Lower lobe of right lung (tissue), 2 donors: Measurements from ENCODE around the gene LMNA. TPM values are rescaled to one million over a fixed set of nuclear protein-coding genes. Genes with fewer than 3 reads are reported as not detected.

Source experiments
- ATAC-seq, 2 donors: fragments of 200-7000 bp; cut with Tn5 transposase; one replicate each; pipeline ENCODE4 v1.9.1; 2020 to 2022; ENCODE audit warnings: mild to moderate bottlenecking in 2 of 2, moderate library complexity in 2 of 2
- DNase-seq: peaks from one replicate; pipeline ENCODE4 v3.0.0-alpha.2; 2020
- H3K27ac ChIP-seq: fragments of 200-600 bp; one replicate; pipeline ENCODE4 v1.8.0; 2022
- H3K27me3 ChIP-seq: fragments of 200-600 bp; one replicate; pipeline ENCODE4 v1.8.0; 2022; ENCODE audit warnings: low read depth
- H3K36me3 ChIP-seq: fragments of 200-600 bp; one replicate; pipeline ENCODE4 v1.8.0; 2022; ENCODE audit warnings: mild to moderate bottlenecking
- H3K4me1 ChIP-seq: fragments of 200-600 bp; one replicate; pipeline ENCODE4 v1.8.0; 2022
- H3K4me3 ChIP-seq: fragments of 200-600 bp; one replicate; pipeline ENCODE4 v1.8.0; 2022; ENCODE audit warnings: mild to moderate bottlenecking
- H3K9me3 ChIP-seq: fragments of 200-600 bp; one replicate; pipeline ENCODE4 v1.8.0; 2022
- CTCF ChIP-seq: fragments of 200-600 bp; IDR thresholded peaks from one replicate; pipeline ENCODE4 v1.8.0; 2022; ENCODE audit warnings: antibody characterized with exemption, mild to moderate bottlenecking
- intact Hi-C: fragments of 100-400 bp; cut with DNase I; formaldehyde crosslinking; loops from one replicate; pipeline ENCODE4 v1.11.0; 2022
- total RNA-seq: library from RNA; stranded (reverse); fragmentation: NEBNext Ultra II Directional; extraction: Animal tissue kit (Norgen Biotek cat#: 25700); gene quantifications from one replicate; pipeline ENCODE4 v1.2.1, GENCODE V29; 2021
- donor health status: DM: no; HTN: yes; CAD: no; lungs with severe emphysema.

LMNA gene
- total RNA-seq, 1 donor from 2014 or later, result 235 TPM

DNA sequence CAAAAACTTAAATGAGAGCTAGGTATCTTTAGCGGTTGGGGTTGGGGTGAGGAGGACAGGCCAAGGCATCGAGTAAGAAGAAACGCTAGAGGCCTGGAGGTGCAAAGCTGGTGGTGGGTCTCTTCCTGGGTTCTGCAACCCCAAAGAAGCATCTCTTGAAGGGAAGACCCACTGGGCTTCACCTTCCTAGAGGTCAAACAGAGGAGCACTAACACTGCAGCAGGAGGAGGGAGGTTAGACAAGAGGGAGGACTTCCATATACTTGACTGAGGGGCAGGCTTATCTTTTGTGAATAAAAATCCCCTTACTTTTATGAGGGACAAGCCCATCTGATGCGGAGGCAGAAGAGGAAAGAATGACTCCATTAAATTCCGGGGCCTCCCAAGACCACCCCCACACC, 34.7 kb upstream of the LMNA start:
- Histone ChIP-seq H3K27ac (no peak overlapping the region), H3K9me3 (no peaks in the 10 kb centered on the region), H3K36me3 (no peaks in the 10 kb centered on the region), H3K27me3 (no peaks in the 10 kb centered on the region), H3K4me1 (peaks cover 37% of the 10 kb centered on the region), H3K4me3 (no peak overlapping the region)
- intact Hi-C loops, result no loop called here
- DNase-seq (no peak), ATAC-seq (no peak)
- TF ChIP-seq CTCF, result no peak

GRCh38 chr1:156080241-156080862, 34.2 kb upstream of the LMNA start:
- Histone ChIP-seq H3K36me3 (no peaks in the 10 kb centered on the region), H3K4me3 (no peak overlapping the region), H3K27me3 (no peaks in the 10 kb centered on the region), H3K4me1 (peaks cover 31% of the 10 kb centered on the region), H3K9me3 (no peaks in the 10 kb centered on the region), H3K27ac (no peak overlapping the region)
- DNase-seq (no peak), ATAC-seq (no peak)
- intact Hi-C loops, result no loop called here
- TF ChIP-seq CTCF, result no peak

GRCh38 chr1:156080863-156081179, 33.7 kb upstream of the LMNA start:
- Histone ChIP-seq H3K27ac (no peak overlapping the region), H3K36me3 (no peaks in the 10 kb centered on the region), H3K9me3 (no peaks in the 10 kb centered on the region), H3K27me3 (no peaks in the 10 kb centered on the region), H3K4me1 (peaks cover 26% of the 10 kb centered on the region), H3K4me3 (no peak overlapping the region)
- DNase-seq (no peak), ATAC-seq (no peak)
- TF ChIP-seq CTCF, result no peak
- intact Hi-C loops, result no loop called here

GRCh38 chr1:156081180-156081916, 33.2 kb upstream of the LMNA start:
- no peak for ATAC-seq
- H3K4me3 ChIP-seq, result peak overlapping the region; percentile 72
- H3K36me3 ChIP-seq, result no peaks in the 10 kb centered on the region
- no peak for TF ChIP-seq CTCF
- peaks cover 21% of the 10 kb centered on the region for H3K4me1 ChIP-seq
- H3K27me3 ChIP-seq, result no peaks in the 10 kb centered on the region
- H3K9me3 ChIP-seq, result no peaks in the 10 kb centered on the region
- no peak overlapping the region for H3K27ac ChIP-seq
- no peak for DNase-seq
- intact Hi-C loops, result no loop called here

GRCh38 chr1:156081917-156082308, 32.6 kb upstream of the LMNA start:
- Histone ChIP-seq H3K27me3 (no peaks in the 10 kb centered on the region), H3K4me1 (peaks cover 21% of the 10 kb centered on the region), H3K9me3 (no peaks in the 10 kb centered on the region), H3K4me3 (peak overlapping the region; percentile 72), H3K36me3 (no peaks in the 10 kb centered on the region), H3K27ac (no peak overlapping the region)
- no peak for TF ChIP-seq CTCF
- DNase-seq, result no peak
- intact Hi-C loops, result no loop called here
- peak in 1 of 2 donors; percentile 1 for ATAC-seq
